ENCODE data around the gene GRHPR.
"Not testable (repeated sequence)": the region's sequence is repeated elsewhere in the genome, so short reads cannot be mapped to it uniquely, and the experiment has no call there.

The GRHPR gene

DNA sequence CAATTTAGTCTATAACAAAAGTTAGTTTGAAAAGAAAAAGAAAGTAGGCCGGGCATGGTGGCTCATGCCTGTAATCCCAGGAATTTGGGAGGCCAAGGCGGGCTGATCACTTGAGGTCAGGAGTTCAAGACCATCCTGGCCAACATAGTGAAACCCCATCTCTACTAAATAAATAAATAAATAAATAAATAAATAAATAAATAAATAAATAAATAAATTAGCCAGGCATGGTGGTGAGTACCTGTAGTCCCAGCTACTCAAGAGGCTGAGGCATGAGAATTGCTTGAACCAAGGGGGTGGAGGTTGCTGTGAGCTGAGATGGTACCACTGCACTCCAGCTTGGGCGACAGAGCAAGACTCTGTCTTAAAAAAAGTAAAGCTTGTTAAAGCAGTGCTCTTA lies 24.5 kb upstream of the GRHPR start:
- not testable (repeated sequence) for DNase-seq (ENCODE audit: insufficient read length, low spot score); FAIRE-seq

GRCh38 chr9:37398464-37399025 lies 24.0 kb upstream of the GRHPR start:
- peak; percentile 90 for FAIRE-seq

DNA sequence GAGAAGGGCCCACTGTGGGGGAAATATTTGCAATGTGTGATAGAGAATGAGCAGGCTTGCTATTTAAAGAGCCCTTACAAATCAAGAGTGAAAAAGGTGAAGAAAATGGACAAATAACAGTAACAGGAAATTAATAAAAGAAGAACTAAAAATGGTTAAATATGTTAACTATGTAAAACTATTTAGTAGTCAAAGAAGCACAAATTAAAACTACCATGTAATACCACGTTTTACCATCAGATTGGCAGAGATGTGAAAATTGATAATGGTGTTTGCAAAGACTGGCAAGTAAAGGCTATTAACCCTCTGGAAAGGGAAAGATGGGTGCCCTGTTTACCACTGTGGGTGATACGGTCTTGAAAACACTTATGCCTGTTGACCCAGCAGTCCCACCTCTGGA lies 23.2 kb upstream of the GRHPR start:
- FAIRE-seq (peak; percentile 64), DNase-seq (ENCODE audit: insufficient read length, low spot score) (no peak)

More at GRCh38 chr9:37398464-37399025, 24.0 kb upstream of the GRHPR start:
- DNase-seq (ENCODE audit: insufficient read length, low spot score), result no peak

- no peak for DNase-seq (ENCODE audit: insufficient read length, low spot score)
- FAIRE-seq, result no peak
These were observed 17.9 kb upstream of the GRHPR start for GRCh38 chr9:37404590-37404989.

GRCh38 chr9:37405350-37405749 lies 17.1 kb upstream of the GRHPR start:
- DNase-seq (ENCODE audit: insufficient read length, low spot score) (no peak), FAIRE-seq (peak; percentile 21)

- DNase-seq (ENCODE audit: insufficient read length, low spot score) (no peak), FAIRE-seq (no peak)
These were observed 16.6 kb upstream of the GRHPR start for GRCh38 chr9:37405764-37406380.

DNA sequence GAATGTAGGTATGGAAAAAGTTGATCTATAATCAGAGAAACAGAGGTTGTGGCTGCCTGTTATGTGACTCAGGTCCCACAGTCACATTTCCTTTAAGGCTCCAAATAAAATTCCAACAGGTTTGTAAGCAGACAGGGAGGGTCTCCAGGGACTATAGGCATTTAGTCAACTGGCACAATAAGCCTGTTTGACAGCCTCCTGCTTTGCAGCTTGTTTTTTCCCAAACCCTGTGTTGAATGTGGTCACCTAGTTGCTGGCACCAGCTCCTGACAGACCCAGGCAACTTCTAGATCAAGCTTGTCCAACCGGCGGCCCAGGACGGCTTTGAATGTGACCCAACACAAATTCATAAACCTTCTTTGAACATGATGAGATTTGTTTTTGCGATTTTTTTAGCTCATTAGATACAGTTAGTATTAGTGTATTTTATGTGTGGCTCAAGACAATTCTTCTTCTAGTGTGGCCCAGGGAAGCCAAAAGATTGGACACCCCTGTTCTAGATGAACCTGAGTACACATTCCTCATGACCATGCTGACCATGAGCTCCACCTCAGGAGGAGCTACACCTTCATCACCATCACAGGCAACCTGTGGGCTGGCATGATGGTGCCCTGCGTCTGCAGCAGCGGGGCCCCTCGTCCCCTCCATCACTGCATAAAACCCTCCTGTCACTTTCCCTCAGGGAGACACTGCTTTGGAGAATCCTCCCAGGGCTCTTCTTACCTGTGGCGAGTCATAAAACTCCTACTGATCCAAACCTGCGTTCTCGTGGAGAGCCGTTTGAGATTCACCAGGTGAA lies 15.7 kb upstream of the GRHPR start:
- FAIRE-seq, result peak; percentile 56
- DNase-seq (ENCODE audit: insufficient read length, low spot score), result no peak

GRCh38 chr9:37407468-37407867 lies 15.0 kb upstream of the GRHPR start:
- peak; percentile 88 for FAIRE-seq
- DNase-seq (ENCODE audit: insufficient read length, low spot score), result no peak

DNA sequence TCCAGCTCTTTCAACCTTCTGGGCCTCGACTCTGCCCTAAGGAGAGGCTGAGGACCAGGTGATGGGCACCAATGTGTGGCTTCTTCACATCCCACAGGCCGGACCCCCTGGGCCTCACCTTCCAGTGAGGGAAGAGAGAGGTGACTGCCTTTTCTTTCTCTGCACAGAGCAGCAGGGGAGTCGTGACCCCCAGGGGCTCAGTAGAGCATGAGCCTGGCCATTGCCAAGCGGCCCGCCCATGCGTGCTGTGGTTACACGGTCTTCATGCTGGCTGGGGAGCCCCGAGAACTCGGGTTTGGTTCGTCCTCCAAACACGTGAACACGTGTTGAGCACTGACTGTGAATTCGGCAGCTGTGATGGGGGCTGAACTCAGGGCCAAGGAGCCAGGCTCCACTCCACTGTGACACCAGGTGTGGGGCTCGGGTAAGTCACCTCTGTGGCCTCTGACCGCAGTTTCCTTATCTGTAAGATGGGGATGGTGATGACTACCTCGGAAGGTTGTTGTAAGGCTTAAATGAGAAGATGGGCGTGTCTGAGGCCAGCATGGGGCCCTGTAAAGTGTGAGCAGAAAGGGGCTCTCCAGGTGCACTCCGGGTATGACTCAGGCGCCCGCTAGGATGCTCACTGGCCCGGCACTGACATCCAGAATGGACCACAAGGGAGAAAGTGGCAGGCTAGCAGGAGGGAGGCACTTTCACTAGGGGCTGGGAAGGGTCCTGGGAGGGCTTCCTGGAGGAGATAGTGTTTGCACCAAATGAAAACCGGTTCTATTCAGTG lies 13.4 kb upstream of the GRHPR start:
- FAIRE-seq, result peak; percentile 100
- DNase-seq (ENCODE audit: insufficient read length, low spot score), result peak; percentile 55

DNA sequence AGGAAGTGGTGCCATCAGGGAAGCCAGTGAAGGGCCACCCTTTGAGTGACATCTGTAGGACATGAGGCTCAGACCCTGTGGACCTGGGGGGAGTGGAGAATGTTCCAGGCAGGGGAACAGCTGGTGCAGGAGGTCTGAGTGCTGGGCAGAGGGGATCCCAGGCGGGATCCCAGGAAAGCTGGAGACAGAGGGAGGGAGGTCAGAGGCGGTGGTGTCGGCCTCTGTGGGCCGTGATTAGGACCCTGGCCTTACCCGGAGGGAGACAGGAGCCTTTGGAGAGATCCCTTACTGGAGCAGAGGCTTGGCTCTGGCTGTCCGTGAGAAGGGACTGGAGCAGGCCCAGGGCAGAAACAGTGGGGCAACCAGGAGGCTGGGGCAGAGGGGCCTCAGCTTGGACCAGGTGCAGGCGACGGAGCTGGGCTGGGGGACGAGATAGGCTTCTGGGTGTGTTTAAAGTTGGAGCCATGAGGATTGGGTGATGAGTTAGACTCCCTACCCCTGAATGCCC lies 12.1 kb upstream of the GRHPR start:
- FAIRE-seq (no peak), DNase-seq (ENCODE audit: insufficient read length, low spot score) (no peak)

DNA sequence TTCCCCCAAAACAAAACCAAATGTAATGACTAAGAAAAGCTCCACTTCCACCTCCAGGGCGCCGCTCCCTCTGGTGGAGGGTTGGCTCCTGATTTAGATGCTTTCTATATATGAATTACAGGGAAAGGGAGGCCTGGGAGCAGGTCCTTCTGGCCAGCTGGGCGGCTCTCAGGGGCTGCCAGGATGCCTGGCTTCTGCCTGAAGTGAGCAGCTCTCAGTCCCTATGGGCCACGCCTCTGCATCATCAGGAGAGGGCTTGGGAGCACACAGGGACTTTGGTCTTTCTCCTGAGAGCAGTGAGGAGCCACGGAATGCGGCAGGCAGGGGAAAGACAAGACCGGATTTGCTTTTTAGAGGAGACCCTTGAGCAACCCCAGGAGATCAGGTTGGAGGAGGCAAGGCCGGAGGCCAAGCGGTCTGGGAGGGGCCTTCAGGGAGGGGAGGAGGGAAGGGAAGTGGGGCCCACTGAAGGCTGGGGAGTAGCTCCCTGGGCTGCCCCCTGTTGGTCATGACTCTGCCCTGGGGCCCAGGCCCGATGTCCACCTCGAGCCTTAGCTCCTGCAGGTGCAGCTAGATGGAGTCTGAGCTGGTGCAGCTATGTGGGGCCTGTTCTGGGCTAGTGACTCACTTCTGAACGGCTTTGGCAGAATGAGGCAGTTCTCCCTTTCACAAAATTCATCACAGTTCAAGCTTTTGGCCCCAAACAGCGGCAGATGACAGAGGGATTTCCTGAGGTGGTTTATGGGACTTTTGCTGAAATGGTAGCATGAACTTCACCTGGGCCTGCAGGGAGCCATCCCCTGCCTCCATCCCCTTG lies 11.3 kb upstream of the GRHPR start:
- no peak for DNase-seq (ENCODE audit: insufficient read length, low spot score)
- FAIRE-seq, result no peak

DNA sequence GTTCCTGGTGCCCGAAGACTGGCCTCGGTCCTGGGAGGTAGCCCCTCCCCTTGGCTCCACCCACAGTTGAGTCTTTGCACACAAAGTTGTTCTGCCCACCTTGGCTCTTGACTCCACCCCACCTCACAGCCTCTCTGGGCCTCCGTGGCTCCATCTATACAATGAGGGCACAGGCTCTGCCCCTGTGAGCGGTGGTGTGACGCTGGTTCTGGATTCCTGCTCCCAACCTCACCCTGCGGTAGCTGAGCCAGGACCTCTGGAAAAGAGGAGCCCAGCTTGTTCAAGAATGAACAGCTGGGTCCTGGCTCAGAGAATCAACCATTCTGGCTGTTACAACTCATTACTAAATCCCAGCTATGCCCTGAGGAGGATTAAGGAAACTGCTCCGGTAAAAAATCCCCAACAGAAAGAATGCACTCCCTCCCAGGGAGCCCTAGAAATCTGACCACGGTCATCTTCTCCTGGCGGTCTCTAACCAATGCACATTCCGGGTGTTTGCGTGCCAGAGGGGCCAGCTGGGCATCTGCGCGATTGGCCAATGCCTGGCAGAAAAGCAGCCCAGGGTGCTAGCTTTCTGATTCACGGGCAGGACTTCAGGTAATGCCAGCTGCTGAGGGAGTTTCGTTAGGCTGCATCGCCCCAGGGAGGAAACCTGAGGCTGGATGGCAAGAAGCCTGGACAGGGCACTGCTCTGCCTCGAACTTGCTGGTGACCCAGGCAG lies 9.9 kb upstream of the GRHPR start:
- FAIRE-seq, result no peak
- DNase-seq (ENCODE audit: insufficient read length, low spot score), result no peak

DNA sequence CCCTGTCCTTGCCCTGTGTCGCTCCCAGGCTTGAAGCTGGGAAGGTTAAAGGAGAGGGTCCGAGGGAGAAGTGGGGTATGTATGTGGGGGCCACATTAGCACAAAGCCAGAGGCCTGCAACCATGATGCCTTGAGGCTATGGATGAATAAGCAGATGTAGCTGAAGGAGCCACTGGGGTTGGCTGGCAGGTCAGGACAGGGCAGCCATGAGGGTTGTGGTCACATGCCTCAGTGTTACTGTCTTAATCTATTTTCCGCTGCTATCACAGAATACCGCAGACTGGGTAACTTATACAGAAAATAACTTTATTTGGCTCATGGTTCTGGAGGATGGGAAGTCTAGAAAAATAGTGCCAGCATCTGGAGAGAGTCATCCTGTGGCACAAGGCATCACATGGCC lies 9.2 kb upstream of the GRHPR start:
- FAIRE-seq, result no peak
- DNase-seq (ENCODE audit: insufficient read length, low spot score), result no peak

GRCh38 chr9:37414503-37414943 lies 8.0 kb upstream of the GRHPR start:
- FAIRE-seq, result no peak
- DNase-seq (ENCODE audit: insufficient read length, low spot score), result no peak

DNA sequence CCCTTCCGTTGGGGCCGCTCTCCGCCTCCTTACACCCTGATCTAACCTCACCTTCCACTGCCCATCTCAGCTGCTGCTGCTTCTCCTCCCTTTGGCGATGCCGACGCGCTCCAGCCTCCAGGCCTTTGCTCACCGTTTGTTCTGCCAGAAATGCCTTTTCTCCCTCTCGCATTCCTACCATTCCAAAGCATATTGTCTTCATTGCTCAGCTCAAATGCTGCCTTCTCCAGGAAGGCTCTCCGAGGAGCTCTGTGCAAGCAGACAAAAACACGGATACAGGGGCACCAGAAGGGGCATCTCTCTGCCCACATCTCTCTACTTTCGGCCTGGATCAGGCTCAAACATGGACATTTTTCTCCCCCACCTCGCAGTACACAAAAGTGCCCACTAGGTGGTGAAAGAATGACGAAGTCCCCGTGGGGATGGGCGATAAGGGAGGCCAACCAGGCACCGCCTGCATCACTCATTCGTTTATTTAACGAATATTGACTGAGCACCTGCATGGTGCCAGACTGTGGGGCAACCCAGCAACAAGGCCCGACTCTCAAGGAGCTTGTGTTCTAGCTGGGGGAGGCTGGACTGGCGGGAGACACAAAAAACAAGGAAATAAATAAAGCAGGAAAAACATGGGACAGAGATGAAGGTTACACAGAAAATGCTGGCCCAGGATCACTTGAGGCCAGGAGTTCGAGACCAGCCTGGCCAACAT lies 7.3 kb upstream of the GRHPR start:
- no peak for DNase-seq (ENCODE audit: insufficient read length, low spot score)
- FAIRE-seq, result peak; percentile 94

DNA sequence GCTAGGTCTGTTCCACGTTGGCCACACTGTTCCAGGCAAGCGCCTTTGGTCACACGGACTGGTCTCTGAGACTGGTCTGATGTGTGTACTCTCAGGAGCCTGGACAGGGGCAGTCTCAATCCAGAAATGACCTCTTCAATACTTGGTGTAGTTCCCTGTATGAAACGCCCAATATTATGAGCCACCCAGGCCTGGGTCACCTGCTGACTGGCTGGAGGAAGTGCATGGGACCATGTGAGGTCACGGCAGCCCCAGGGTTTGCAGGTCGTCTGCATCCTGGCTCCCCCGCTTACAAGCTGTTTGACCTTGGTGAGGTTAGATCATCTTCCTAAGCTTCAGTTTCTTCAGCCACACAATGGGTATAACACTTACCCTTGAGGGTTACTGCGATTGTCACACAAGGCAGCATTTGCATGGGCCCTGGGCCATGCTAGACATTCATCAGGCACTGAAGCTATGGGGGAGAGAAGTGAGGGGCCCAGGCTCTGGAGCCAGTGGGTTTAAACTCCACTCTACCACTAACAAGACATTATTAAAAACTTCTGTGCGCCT lies 5.2 kb upstream of the GRHPR start:
- FAIRE-seq (no peak), DNase-seq (ENCODE audit: insufficient read length, low spot score) (no peak)

DNA sequence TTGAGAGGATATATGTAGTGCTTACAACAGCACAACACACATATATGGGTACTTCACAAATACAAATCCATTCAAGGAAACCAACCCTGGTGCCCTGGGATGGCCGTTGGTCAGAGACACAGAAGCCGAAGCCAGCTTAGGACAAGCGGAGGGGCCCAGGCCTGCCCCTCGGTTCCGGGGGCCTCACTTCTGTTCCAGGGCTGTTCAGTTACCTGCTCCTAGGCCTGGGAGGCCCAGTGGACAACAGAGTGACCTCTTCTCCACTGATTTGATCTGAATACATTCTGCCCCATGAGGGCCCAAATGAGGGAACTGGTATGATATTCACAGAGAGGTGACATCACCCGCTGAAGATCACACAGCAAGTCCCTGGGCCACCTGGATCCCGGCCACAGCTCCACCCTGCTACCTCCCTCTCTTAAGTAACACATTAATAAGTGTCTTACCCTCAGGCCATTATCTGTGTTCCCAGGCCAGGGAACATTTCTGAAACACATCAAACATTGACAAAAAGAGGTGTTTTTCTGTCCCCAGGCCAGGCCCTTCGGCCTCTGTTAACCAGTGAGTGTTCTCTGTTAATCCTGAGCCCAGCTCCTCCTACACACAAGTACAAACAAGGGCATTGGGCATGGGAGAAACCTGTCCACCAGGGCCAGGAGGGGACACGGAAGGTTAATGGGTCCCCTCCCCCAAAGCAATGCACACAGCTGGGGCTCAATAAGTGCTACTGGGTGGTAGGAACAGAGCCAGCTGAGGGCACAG lies 4.5 kb upstream of the GRHPR start:
- DNase-seq (ENCODE audit: insufficient read length, low spot score) (no peak), FAIRE-seq (no peak)

DNA sequence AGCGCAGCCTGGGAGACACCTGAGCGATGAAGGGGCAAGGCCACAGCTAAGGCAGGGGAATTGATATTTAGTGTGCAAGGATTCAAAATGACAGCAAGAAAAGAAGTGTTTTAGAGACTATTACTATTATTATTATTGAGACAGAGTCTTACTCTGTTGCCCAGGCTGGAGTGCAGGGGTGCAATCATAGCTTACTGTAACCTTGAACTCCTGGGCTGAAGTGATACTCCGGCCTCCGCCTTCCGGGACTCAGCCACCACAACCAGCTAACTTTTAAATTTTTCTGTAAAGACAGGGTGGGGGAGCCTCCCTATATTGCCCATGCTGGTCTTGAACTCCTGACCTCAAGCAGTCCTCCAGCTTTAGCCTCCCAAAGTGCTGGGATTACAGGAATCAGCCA lies 3.3 kb upstream of the GRHPR start:
- FAIRE-seq, result no peak
- DNase-seq (ENCODE audit: insufficient read length, low spot score), result no peak
